WTC11 (cell line): Measurements from ENCODE around the gene CTNS. TPM values are rescaled to one million over a fixed set of nuclear protein-coding genes. Genes with fewer than 3 reads are reported as not detected.

Source experiments
- ATAC-seq: fragments of 200-7000 bp; cut with Tn5 transposase; 2 replicates; pipeline ENCODE4 v1.10.0; 2021; ENCODE audit warnings: mild to moderate bottlenecking, moderate library complexity
- CTCF ChIA-PET: fragments of 300-600 bp; sonication (Branson Sonifier 250); formaldehyde crosslinking; loops from one replicate; lab custom pipeline; 2021; ENCODE audit warnings: antibody characterized with exemption; lab: Charles Lee
- POLR2A ChIA-PET: fragments of 350-600 bp; sonication (Branson Sonifier 250); formaldehyde crosslinking; loops from one replicate; lab custom pipeline; 2021; ENCODE audit warnings: antibody characterized with exemption; lab: Charles Lee
- DNase-seq: peaks from one replicate; pipeline ENCODE4 v3.0.0; 2021; ENCODE audit warnings: low spot score
- H3K27ac Mint-ChIP-seq: 2 replicates; pipeline ENCODE4 v1.8.0; 2021; ENCODE audit warnings: mixed read lengths
- H3K27me3 Mint-ChIP-seq: 2 replicates; pipeline ENCODE4 v1.8.0; 2021; ENCODE audit warnings: low read depth, mild to moderate bottlenecking, moderate library complexity, mixed read lengths
- H3K36me3 Mint-ChIP-seq: 2 replicates; pipeline ENCODE4 v1.8.0; 2021; ENCODE audit warnings: mixed read lengths
- H3K4me1 Mint-ChIP-seq: 2 replicates; pipeline ENCODE4 v1.8.0; 2022; ENCODE audit warnings: mixed read lengths
- H3K4me3 Mint-ChIP-seq: 2 replicates; pipeline ENCODE4 v1.8.0; 2021; ENCODE audit warnings: mild to moderate bottlenecking, moderate library complexity, mixed read lengths
- H3K9me3 Mint-ChIP-seq: 2 replicates; pipeline ENCODE4 v1.8.0; 2021; ENCODE audit warnings: mixed read lengths
- FOXK1 ChIP-seq: sonication (generic); formaldehyde crosslinking; IDR thresholded peaks from 2 replicates; pipeline ENCODE4 v1.8.0; 2022; ENCODE audit warnings: mild to moderate bottlenecking, moderate library complexity, missing genetic modification reagents
- GABPB1 ChIP-seq: sonication (generic); formaldehyde crosslinking; IDR thresholded peaks from 2 replicates; pipeline ENCODE4 v1.8.1; 2023; ENCODE audit warnings: mild to moderate bottlenecking, missing genetic modification reagents
- GTF2I ChIP-seq: fragments of 250-450 bp; sonication (Bioruptor Pico); conservative IDR thresholded peaks from 2 replicates; pipeline ENCODE4 v1.4.0; 2021; ENCODE audit warnings: mild to moderate bottlenecking
- HMGA2 ChIP-seq: fragments of 250-450 bp; sonication (Bioruptor Pico); IDR thresholded peaks from 2 replicates; pipeline ENCODE4 v1.4.0; 2021; ENCODE audit warnings: mild to moderate bottlenecking, moderate library complexity
- JUN ChIP-seq: sonication (generic); formaldehyde crosslinking; IDR thresholded peaks from 2 replicates; pipeline ENCODE4 v1.8.0; 2023; ENCODE audit warnings: mild to moderate bottlenecking, missing genetic modification reagents
- NFE2L1 ChIP-seq: sonication (generic); formaldehyde crosslinking; IDR thresholded peaks from 2 replicates; pipeline ENCODE4 v1.8.1; 2023; ENCODE audit warnings: missing genetic modification reagents
- SP1 ChIP-seq: sonication (generic); formaldehyde crosslinking; conservative IDR thresholded peaks from 2 replicates; pipeline ENCODE4 v1.8.1; 2022; ENCODE audit warnings: missing genetic modification reagents
- ZNF396 ChIP-seq: fragments of 250-450 bp; sonication (Bioruptor Pico); IDR thresholded peaks from 2 replicates; pipeline ENCODE4 v1.8.0; 2021; ENCODE audit warnings: mild to moderate bottlenecking, moderate library complexity, borderline replicate concordance
- total RNA-seq: library from RNA; stranded (reverse); gene quantifications from 3 replicates; pipeline ENCODE4 v1.2.3, GENCODE V29; 2021
- TF ChIP-seq, protein P1 (sequence below): sonication (generic); formaldehyde crosslinking; IDR thresholded peaks from 2 replicates; pipeline ENCODE4 v1.8.0; 2023; ENCODE audit warnings: missing genetic modification reagents, mild to moderate bottlenecking, borderline replicate concordance
- TF ChIP-seq, protein P2 (sequence below): sonication (generic); formaldehyde crosslinking; IDR thresholded peaks from 2 replicates; pipeline ENCODE4 v1.8.0; 2022; ENCODE audit warnings: mild to moderate bottlenecking, missing genetic modification reagents
- TF ChIP-seq, protein P3 (sequence below): sonication (generic); formaldehyde crosslinking; IDR thresholded peaks from 2 replicates; pipeline ENCODE4 v1.8.1; 2022; ENCODE audit warnings: mild to moderate bottlenecking, moderate library complexity, missing genetic modification reagents
- TF ChIP-seq, protein P4 (sequence below): fragments of 250-450 bp; sonication (Bioruptor Pico); IDR thresholded peaks from 2 replicates; pipeline ENCODE4 v1.8.0; 2021; ENCODE audit warnings: mild to moderate bottlenecking
- TF ChIP-seq, protein P5 (sequence below): fragments of 250-450 bp; sonication (Bioruptor Pico); IDR thresholded peaks from 2 replicates; pipeline ENCODE4 v2.1.2; 2022; ENCODE audit warnings: mild to moderate bottlenecking, moderate library complexity
- TF ChIP-seq, protein P6 (sequence below): fragments of 250-450 bp; sonication (Bioruptor Pico); IDR thresholded peaks from 2 replicates; pipeline ENCODE4 v1.9.0; 2021; ENCODE audit warnings: mild to moderate bottlenecking

The CTNS gene
- total RNA-seq, 1 experiment from 2014 or later = 10.7 TPM

DNA sequence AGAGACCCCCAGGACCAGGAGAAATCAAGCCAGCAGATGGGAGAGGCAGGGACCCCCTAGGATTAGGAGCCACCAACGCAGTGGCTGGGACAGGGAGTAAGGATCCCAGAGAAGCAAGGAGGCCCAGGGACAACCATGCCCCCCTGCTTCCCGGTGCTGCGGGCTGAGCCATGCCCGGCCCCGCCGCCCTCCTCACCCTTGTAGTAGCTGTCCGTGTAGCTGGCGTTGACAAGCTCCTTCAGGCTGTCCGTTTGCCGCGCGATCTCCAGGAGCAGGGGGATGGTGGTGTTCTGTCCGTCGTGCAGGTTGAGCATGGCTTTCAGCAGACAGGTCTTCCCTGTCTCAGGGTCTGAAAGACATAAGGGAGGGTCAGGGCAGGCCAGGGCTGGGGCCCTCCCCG lies 45.8 kb upstream of the CTNS start (continued):
- TF ChIP-seq, protein P1, sequence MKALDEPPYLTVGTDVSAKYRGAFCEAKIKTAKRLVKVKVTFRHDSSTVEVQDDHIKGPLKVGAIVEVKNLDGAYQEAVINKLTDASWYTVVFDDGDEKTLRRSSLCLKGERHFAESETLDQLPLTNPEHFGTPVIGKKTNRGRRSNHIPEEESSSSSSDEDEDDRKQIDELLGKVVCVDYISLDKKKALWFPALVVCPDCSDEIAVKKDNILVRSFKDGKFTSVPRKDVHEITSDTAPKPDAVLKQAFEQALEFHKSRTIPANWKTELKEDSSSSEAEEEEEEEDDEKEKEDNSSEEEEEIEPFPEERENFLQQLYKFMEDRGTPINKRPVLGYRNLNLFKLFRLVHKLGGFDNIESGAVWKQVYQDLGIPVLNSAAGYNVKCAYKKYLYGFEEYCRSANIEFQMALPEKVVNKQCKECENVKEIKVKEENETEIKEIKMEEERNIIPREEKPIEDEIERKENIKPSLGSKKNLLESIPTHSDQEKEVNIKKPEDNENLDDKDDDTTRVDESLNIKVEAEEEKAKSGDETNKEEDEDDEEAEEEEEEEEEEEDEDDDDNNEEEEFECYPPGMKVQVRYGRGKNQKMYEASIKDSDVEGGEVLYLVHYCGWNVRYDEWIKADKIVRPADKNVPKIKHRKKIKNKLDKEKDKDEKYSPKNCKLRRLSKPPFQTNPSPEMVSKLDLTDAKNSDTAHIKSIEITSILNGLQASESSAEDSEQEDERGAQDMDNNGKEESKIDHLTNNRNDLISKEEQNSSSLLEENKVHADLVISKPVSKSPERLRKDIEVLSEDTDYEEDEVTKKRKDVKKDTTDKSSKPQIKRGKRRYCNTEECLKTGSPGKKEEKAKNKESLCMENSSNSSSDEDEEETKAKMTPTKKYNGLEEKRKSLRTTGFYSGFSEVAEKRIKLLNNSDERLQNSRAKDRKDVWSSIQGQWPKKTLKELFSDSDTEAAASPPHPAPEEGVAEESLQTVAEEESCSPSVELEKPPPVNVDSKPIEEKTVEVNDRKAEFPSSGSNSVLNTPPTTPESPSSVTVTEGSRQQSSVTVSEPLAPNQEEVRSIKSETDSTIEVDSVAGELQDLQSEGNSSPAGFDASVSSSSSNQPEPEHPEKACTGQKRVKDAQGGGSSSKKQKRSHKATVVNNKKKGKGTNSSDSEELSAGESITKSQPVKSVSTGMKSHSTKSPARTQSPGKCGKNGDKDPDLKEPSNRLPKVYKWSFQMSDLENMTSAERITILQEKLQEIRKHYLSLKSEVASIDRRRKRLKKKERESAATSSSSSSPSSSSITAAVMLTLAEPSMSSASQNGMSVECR = no peak
- no peak for TF ChIP-seq GTF2I (CRISPR knock-in tag)

DNA sequence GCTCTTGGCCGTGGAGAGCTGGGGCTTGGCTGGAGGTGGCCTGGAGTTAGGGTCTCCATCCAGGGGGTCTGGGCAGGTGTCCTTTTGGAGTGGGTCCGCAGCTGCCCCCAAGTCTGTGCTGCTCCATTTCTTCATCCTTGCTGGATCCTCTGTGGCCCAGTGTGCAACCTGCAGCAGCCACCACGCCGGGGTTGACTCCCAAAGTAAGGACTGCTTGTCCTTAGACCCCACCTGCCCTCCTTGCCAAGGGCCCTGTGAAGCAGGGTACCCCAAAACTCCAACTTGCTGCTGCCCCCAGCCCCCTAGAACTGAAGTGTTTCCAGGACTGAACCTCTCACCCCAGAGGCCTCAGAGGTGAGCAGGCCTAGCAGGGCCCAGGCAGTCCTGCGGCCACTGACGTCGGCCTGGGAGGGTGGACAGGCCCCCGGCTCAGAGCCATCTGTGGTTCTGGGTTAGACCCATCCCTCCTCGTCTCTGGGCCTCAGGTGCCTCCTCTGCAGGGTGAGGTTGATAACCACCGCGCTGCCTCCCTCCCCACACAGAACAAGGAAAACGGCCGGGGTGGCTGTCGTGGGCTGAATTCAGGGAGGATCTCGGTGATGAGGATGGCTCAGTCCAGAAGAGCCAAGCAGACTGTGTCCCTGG lies 44.2 kb upstream of the CTNS start:
- ATAC-seq (no peak), DNase-seq (no peak)
- no peak for TF ChIP-seq FOXK1 (CRISPR knock-in tag)
- no peak for TF ChIP-seq ZNF396 (CRISPR knock-in tag)
- no peak for TF ChIP-seq HMGA2 (CRISPR knock-in tag)
- TF ChIP-seq, protein P2, sequence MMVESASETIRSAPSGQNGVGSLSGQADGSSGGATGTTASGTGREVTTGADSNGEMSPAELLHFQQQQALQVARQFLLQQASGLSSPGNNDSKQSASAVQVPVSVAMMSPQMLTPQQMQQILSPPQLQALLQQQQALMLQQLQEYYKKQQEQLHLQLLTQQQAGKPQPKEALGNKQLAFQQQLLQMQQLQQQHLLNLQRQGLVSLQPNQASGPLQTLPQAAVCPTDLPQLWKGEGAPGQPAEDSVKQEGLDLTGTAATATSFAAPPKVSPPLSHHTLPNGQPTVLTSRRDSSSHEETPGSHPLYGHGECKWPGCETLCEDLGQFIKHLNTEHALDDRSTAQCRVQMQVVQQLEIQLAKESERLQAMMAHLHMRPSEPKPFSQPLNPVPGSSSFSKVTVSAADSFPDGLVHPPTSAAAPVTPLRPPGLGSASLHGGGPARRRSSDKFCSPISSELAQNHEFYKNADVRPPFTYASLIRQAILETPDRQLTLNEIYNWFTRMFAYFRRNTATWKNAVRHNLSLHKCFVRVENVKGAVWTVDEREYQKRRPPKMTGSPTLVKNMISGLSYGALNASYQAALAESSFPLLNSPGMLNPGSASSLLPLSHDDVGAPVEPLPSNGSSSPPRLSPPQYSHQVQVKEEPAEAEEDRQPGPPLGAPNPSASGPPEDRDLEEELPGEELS (CRISPR knock-in tag) = no peak
- TF ChIP-seq NFE2L1 (CRISPR knock-in tag) = no peak
- TF ChIP-seq, protein P3, sequence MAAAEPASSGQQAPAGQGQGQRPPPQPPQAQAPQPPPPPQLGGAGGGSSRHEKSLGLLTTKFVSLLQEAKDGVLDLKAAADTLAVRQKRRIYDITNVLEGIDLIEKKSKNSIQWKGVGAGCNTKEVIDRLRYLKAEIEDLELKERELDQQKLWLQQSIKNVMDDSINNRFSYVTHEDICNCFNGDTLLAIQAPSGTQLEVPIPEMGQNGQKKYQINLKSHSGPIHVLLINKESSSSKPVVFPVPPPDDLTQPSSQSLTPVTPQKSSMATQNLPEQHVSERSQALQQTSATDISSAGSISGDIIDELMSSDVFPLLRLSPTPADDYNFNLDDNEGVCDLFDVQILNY (CRISPR knock-in tag) = no peak
- no peak for TF ChIP-seq GTF2I (CRISPR knock-in tag)
- TF ChIP-seq, protein P4, sequence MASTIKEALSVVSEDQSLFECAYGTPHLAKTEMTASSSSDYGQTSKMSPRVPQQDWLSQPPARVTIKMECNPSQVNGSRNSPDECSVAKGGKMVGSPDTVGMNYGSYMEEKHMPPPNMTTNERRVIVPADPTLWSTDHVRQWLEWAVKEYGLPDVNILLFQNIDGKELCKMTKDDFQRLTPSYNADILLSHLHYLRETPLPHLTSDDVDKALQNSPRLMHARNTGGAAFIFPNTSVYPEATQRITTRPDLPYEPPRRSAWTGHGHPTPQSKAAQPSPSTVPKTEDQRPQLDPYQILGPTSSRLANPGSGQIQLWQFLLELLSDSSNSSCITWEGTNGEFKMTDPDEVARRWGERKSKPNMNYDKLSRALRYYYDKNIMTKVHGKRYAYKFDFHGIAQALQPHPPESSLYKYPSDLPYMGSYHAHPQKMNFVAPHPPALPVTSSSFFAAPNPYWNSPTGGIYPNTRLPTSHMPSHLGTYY (CRISPR knock-in tag) = no peak
- TF ChIP-seq JUN = no peak
- no peak for TF ChIP-seq SP1 (CRISPR knock-in tag)
- TF ChIP-seq, protein P5, sequence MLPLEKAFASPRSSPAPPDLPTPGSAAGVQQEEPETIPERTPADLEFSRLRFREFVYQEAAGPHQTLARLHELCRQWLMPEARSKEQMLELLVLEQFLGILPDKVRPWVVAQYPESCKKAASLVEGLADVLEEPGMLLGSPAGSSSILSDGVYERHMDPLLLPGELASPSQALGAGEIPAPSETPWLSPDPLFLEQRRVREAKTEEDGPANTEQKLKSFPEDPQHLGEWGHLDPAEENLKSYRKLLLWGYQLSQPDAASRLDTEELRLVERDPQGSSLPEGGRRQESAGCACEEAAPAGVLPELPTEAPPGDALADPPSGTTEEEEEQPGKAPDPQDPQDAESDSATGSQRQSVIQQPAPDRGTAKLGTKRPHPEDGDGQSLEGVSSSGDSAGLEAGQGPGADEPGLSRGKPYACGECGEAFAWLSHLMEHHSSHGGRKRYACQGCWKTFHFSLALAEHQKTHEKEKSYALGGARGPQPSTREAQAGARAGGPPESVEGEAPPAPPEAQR (CRISPR knock-in tag) = no peak
- no peak overlapping the region for H3K4me3 Mint-ChIP-seq
- no peaks in the 10 kb centered on the region for H3K9me3 Mint-ChIP-seq
- peaks cover 10% of the 10 kb centered on the region for H3K36me3 Mint-ChIP-seq
- no peaks in the 10 kb centered on the region for H3K4me1 Mint-ChIP-seq
- POLR2A ChIA-PET = no interaction called here
- CTCF ChIA-PET = interaction anchor here (1.7 kb wide), 1 partner anchor 10 kb away, joined by 5 read pairs; no protein-coding TSS in a partner anchor
- no peaks in the 10 kb centered on the region for H3K27me3 Mint-ChIP-seq
- H3K27ac Mint-ChIP-seq = no peak overlapping the region

DNA sequence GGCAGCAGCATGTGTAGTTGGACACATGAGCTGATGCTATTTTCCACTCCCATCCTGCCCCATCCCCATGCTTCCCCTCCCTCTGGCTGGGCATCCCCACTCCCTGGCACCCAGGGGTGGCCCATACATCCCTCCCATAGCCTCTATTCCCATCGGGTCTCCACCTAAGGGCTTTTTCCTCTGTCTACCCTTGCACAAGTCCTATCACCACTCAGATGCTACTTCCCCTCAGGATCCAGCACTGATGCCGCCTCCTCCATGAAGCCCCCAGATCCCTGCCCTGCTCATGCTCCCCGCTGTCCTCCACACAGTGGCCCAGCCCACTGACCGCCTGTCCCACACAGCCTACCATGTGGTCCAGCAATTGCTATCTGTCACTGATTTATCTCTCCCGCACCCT lies 43.2 kb upstream of the CTNS start:
- Mint-ChIP-seq H3K4me1 (no peaks in the 10 kb centered on the region), H3K27me3 (no peaks in the 10 kb centered on the region), H3K27ac (0 out of 2 replicates have a peak overlapping the region, but pooled peaks have one; percentile 15), H3K36me3 (peaks cover 10% of the 10 kb centered on the region), H3K4me3 (no peak overlapping the region), H3K9me3 (no peaks in the 10 kb centered on the region)
- ChIA-PET POLR2A (no interaction called here), CTCF (interaction anchor here (1.7 kb wide), 1 partner anchor 9 kb away, joined by 5 read pairs; no protein-coding TSS in a partner anchor)
- DNase-seq (no peak), ATAC-seq (no peak)
- TF ChIP-seq GABPB1 = no peak
- TF ChIP-seq, protein P6, sequence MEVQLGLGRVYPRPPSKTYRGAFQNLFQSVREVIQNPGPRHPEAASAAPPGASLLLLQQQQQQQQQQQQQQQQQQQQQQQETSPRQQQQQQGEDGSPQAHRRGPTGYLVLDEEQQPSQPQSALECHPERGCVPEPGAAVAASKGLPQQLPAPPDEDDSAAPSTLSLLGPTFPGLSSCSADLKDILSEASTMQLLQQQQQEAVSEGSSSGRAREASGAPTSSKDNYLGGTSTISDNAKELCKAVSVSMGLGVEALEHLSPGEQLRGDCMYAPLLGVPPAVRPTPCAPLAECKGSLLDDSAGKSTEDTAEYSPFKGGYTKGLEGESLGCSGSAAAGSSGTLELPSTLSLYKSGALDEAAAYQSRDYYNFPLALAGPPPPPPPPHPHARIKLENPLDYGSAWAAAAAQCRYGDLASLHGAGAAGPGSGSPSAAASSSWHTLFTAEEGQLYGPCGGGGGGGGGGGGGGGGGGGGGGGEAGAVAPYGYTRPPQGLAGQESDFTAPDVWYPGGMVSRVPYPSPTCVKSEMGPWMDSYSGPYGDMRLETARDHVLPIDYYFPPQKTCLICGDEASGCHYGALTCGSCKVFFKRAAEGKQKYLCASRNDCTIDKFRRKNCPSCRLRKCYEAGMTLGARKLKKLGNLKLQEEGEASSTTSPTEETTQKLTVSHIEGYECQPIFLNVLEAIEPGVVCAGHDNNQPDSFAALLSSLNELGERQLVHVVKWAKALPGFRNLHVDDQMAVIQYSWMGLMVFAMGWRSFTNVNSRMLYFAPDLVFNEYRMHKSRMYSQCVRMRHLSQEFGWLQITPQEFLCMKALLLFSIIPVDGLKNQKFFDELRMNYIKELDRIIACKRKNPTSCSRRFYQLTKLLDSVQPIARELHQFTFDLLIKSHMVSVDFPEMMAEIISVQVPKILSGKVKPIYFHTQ (CRISPR knock-in tag) = no peak
